ENCODE results near the gene PTPRM.

The PTPRM gene

GRCh38 chr18:8257851-8258434 is 690.8 kb downstream of the PTPRM start:
- no peak for DNase-seq

- no peak for DNase-seq
Measured at GRCh38 chr18:8260319-8260718, 693.2 kb downstream of the PTPRM start.

- no peak for DNase-seq
Measured at GRCh38 chr18:8260827-8261226, 693.7 kb downstream of the PTPRM start.

DNA sequence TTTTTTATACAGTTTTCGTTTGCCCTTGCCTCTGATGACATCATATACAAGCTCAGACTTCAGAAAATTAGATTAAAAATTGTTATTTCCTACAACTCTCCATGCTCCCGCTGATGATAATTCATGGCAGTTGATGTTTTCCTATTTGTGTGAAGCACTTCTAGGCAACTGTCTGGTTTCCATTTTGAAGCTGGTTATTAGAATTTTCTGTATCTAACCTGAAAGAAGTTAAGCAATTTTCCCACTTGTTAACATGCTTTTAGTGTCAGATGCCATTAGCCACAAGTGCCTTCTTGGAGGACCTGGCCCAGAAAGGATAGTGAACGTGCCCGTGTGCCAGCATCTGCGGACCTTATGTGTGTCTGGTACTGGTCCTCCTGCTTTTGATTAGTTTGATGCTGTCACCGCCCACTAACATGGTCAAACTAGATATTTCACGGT is 694.6 kb downstream of the PTPRM start:
- DNase-seq = no peak

DNA sequence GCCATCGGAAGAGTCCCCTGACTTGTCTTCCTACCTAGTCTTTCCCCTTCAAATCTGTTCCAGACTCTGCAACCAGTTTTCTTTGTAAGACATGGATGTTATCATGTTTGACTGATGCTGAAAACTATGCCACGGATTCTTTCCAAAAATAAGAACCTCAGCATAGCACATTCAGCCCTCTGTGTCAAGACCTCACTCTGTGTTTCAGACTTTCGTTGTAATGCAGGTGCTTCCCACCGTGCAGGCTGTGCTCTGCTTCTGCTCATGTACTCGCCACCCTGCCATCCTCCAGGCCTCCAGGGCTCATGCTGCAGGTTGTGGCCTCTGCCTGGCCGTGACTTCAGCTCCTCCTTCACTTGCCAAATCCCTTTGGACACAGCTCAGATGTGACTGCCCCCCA is 695.1 kb downstream of the PTPRM start:
- no peak for DNase-seq

- DNase-seq = no peak
Measured at GRCh38 chr18:8264116-8264515, 697.0 kb downstream of the PTPRM start.

DNA sequence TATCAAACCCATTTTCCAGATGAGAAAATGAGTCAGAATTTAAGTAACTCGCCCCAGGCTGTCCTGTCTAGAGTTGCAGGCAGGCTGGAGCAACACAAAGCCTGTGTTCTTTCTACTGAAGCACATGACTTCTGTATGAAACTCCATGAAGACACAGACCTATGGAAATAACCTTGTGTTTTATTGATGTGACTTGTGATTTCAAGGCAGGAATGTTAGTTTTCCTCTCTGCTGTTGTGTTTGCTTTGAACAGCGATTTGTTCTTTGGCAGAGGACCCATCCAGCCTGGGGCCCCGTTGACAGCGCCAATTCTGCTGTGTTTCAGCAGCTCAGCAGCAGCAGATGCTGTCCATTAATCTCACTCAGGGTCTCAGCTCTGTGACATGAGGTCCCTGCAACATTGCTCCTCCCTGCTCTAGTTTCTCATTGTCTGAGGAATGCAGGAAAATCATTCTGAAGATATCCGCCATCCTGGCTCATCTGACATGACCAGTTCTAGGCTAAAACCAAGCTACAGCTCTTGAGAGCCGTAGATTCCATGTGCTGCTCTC is 697.8 kb downstream of the PTPRM start:
- no peak for DNase-seq

DNA sequence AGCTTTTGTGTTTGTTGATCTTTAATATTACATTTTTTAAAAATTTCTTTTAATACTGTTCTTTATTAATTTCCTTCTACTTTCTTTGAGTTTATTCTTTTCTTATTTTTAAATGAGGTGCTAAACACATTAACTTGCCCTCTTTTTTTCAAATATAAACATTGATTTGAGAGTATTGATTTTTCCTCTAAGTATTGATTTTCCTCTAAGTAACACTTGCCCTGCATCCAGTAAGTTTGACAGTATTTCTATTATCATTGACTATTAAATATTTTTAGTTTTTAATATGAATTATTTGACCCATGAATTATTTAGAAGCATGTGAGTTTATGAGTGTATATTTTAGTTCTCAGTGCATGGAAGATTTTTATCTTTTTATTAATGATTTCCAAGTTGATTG is 705.1 kb downstream of the PTPRM start:
- no peak for DNase-seq

DNA sequence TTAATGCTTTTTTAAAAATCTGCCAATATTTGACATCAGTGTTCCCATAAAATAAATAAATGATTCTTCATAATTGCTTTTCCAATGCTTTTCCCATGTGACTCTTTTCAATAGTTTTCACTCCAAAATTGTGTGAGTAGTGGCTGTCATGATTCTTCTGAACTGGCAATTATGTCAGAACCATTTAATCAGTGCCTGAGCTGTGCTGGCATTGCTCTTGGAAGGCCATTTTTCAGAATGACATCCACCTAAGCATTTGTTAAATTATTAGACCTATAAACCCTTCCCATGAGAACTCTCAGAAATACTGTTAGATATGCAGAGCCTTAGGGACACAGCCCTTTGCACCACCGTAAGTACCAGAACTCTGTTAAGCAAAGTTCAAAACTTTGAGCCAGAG is 707.3 kb downstream of the PTPRM start:
- DNase-seq = no peak

- DNase-seq = no peak
Measured at GRCh38 chr18:8276406-8276805, 709.3 kb downstream of the PTPRM start.

GRCh38 chr18:8277270-8277669 is 710.2 kb downstream of the PTPRM start:
- DNase-seq = no peak

GRCh38 chr18:8279346-8279745 is 712.2 kb downstream of the PTPRM start:
- DNase-seq = no peak

DNA sequence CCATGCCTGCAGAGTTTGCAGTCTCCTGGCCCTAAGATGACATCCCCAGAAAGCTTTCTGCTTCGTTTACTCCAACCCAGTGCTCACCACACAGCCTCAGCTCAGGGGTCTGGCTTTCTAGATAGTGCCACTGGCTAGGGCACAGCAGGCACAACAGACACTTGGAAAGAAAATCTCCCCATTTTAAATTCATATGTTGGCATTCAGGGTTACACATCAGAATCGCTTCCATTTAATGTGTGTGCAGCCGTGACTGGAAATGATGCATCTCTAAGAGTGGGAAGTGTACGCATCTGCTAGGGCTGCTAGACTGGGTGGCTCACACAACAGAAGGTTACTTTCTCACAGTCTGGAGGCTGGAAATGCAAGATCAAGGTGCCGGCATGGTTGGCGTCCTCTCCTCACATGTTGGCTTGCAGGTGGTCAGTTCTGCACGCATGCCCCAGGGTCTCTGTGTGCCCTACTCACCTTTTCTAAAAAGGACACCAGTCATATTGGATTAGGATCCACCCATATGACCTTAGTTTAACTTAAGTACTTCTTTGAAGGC is 712.7 kb downstream of the PTPRM start:
- no peak for DNase-seq

- no peak for DNase-seq
Measured at GRCh38 chr18:8283891-8284585, 716.9 kb downstream of the PTPRM start.

GRCh38 chr18:8286303-8286702 is 719.2 kb downstream of the PTPRM start:
- no peak for DNase-seq

- no peak for DNase-seq
Measured at GRCh38 chr18:8287196-8287885, 720.2 kb downstream of the PTPRM start.

- DNase-seq = no peak
Measured at GRCh38 chr18:8288472-8289195, 721.5 kb downstream of the PTPRM start.

- no peak for DNase-seq
Measured at GRCh38 chr18:8290435-8290834, 723.3 kb downstream of the PTPRM start.

DNA sequence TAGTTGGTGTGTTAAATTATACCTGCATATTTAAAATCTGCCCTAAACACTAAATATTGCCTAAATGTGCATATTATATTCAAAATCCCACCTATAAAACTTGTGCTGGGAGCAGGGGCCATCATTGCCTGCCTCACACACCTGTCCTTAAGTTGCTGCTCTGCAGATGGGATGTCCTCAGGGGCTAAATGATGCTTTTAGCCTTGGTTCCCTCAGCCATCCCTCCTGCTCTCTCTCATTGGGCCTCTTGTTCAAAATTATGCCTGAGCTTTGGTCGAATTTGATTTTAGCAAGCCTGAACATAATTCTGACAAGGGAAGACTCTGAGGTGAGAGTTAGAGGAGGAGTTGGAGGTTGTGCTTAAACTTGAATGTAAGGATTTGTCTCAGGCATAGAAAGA is 723.8 kb downstream of the PTPRM start:
- DNase-seq = no peak

- DNase-seq = no peak
Measured at GRCh38 chr18:8293184-8293583, 726.1 kb downstream of the PTPRM start.

GRCh38 chr18:8296886-8297616 is 729.9 kb downstream of the PTPRM start:
- no peak for DNase-seq

DNA sequence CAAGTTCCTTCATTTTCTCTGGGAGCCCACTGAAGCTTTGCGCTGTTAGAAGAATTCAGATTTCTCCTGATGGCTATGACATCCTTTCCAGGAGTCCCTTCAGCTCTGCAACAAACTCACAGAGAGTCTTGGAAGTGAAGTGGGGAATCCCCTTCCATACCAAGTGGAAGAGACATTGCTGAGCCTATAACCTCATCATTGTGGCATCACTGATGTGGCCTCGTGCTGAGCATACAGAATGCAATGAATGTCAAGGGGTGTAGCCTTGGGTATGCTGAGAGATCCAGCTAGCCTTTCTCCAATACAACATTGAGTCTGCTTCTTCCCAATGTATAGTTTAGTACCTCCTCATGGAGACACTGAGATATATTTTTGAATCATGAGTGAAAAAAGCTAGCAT is 731.1 kb downstream of the PTPRM start:
- no peak for DNase-seq
